Activated T-helper 1 cell treated with anti-CD3 and anti-CD28 coated beads, Interleukin-12 subunit alpha, Interleukin-12 subunit beta, Interleukin-2, Interleukin-4 antibody, amounts not matched to agents 30 ng/mL and 10 ng/mL and 1 ng/mL, durations not matched to agents 14 hours and 24 hours and 36 hours (primary cell): ENCODE results near the gene HLA-C. TPM values are rescaled to one million over a fixed set of nuclear protein-coding genes. Genes with fewer than 3 reads are reported as not detected.

Experiments
- DNase-seq: peaks from one replicate; pipeline ENCODE4 v3.0.0; 2021; ENCODE audit warnings: low spot score
- H3K27ac Mint-ChIP-seq: one replicate; pipeline ENCODE4 v1.8.0; 2021; ENCODE audit warnings: mild to moderate bottlenecking, mixed read lengths
- H3K27me3 Mint-ChIP-seq: one replicate; pipeline ENCODE4 v1.8.0; 2022; ENCODE audit warnings: mild to moderate bottlenecking, moderate library complexity, mixed read lengths; ENCODE audit not compliant: insufficient read depth
- H3K36me3 Mint-ChIP-seq: one replicate; pipeline ENCODE4 v1.8.0; 2021; ENCODE audit warnings: low read depth, mixed read lengths
- H3K4me1 Mint-ChIP-seq: one replicate; pipeline ENCODE4 v1.8.0; 2021; ENCODE audit warnings: low read depth, mixed read lengths
- H3K4me3 Mint-ChIP-seq: one replicate; pipeline ENCODE4 v1.8.0; 2021; ENCODE audit warnings: mild to moderate bottlenecking, moderate library complexity, mixed read lengths
- H3K9me3 Mint-ChIP-seq: one replicate; pipeline ENCODE4 v1.8.0; 2021; ENCODE audit warnings: mixed read lengths
- intact Hi-C: fragments of 100-400 bp; cut with micrococcal nuclease; formaldehyde crosslinking; loops from one replicate; pipeline ENCODE4 v1.15.1; 2024
- total RNA-seq: library from RNA; stranded (reverse); gene quantifications from 2 replicates; pipeline ENCODE4 v1.2.3, GENCODE V29; 2022

The HLA-C gene
- 944 and 984 TPM in 2 replicates for total RNA-seq

DNA sequence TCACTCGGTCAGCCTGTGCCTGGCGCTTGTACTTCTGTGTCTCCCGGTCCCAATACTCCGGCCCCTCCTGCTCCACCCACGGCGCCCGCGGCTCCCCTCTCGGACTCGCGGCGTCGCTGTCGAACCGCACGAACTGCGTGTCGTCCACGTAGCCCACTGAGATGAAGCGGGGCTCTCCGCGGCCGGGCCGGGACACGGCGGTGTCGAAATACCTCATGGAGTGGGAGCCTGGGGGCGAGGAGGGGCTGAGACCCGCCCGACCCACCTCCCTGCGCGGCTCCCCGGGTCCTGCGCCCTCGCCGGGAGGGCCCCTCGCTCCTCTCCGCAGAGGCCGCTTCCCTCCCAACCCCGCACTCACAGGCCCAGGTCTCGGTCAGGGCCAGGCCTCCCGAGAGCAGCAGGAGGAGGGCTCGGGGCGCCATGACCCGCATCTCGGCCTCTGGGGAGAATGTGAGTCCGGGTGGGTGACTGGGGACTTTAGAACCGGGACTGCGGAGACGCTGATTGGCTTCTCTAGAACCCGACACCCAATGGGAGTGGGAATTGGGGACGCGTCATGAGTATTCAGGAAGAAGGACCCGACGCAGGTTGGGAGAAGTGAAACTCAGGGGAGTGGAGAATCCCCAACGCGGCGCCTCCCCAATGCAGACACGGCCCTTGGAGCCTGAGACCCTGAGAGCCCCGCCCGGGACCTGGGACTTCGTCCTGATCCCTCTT lies at the start of gene HLA-C:
TSS of gene HLA-C (minus strand) at position 452 of the 717 bp plus-strand sequence. CDS start at position 431, 21 bp downstream.
- H3K4me3 Mint-ChIP-seq: peak within 1 kb of the TSS; percentile 97
- DNase-seq: peak; percentile 88
- H3K4me1 Mint-ChIP-seq: peaks cover 53% of the 10 kb centered on the region
- H3K36me3 Mint-ChIP-seq: peaks cover 38% of the 10 kb centered on the region
- H3K9me3 Mint-ChIP-seq: no peaks in the 10 kb centered on the region
- intact Hi-C loops: loop anchor here (1.0 to 5.0 kb wide), 5 partner anchors 74 to 346 kb away; partner anchors contain the start of genes AIF1, HLA-B and TCF19
- peaks cover 4% of the 10 kb centered on the region for H3K27me3 Mint-ChIP-seq
- H3K27ac Mint-ChIP-seq: peak within 1 kb of the TSS; percentile 94

DNA sequence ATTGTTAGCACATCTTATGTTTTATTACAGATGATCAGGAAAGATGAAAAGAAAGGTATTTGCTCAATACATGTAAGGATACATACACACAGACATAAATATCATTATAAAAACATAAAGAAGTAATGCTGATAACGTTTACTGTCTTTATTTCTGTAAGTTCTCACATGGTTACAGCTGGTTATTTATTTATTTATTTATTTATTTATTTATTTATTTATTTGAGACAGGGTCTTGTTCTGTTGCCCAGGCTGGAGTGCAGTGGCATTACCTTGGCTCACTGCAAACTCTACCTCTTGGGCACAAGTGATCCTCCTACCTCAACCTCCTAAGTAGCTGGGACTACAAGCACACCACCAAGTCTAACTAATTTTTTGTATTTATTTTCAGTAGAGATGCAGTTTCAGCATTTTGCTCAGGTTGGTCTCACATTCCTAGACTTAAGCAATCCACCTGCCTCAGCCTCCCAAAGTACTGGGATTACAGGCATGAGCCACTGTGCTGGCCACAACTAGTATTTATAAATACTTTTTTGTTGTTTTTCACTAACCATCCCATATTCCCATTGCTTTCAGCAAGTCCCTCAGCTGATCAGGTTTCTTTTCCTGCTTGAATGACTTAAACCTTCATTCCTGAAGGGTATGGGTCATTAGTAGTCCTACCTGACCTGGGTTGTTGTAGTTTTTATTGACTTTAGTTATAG lies 49.3 kb upstream of the HLA-C start:
- intact Hi-C loops: no loop called here

DNA sequence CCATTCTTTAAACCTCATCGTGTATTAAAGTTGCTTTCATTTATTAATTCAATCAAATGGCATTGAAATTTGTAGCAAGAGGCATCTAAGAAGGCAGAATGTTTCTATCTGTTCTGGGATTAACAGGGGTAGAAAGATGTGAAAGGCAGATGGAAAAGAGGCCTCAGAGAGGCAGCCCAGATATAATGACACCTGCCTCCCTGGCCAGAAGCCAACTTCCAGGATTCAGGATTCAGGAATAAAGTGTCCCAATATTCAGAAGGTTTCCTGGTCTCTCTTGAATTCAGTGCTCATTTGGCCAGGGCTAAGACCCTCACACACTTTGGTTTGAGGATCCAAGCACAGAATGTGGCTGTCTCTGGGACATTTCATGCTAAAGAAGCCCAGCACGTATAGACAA lies 45.1 kb upstream of the HLA-C start:
- H3K4me1 Mint-ChIP-seq: no peaks in the 10 kb centered on the region
- no peak for DNase-seq
- intact Hi-C loops: no loop called here
- peaks cover 51% of the 10 kb centered on the region for H3K27me3 Mint-ChIP-seq
- H3K9me3 Mint-ChIP-seq: no peaks in the 10 kb centered on the region
- no peak overlapping the region for H3K4me3 Mint-ChIP-seq
- H3K36me3 Mint-ChIP-seq: no peaks in the 10 kb centered on the region
- no peak overlapping the region for H3K27ac Mint-ChIP-seq

More for the DNA sequence above, 49.3 kb upstream of the HLA-C start:
- H3K4me3 Mint-ChIP-seq: no peak overlapping the region
- no peak overlapping the region for H3K27ac Mint-ChIP-seq
- no peaks in the 10 kb centered on the region for H3K4me1 Mint-ChIP-seq
- H3K36me3 Mint-ChIP-seq: no peaks in the 10 kb centered on the region
- H3K9me3 Mint-ChIP-seq: no peaks in the 10 kb centered on the region
- DNase-seq: no peak
- H3K27me3 Mint-ChIP-seq: peaks cover 31% of the 10 kb centered on the region

DNA sequence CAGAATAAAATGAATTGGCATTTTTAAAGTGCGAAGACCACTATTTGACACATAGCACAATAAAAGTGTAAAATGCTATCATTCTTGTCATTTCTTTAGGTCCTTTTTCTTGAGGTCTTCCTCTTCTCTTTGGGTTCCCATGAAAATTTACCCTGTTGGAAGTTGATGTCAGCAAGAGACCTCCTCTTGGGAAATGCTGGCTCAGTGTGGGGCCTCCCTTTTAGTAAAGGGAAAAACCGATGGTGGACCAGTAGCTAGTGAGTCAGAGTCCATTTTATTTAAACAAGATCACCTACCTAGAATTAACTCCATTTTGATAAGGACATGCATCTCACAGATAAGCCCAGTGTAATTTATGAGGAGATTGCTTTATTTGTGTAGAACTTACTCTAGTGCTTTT lies 37.7 kb upstream of the HLA-C start:
- intact Hi-C loops: no loop called here
- Mint-ChIP-seq H3K36me3 (no peaks in the 10 kb centered on the region), H3K4me3 (peak overlapping the region; percentile 19), H3K4me1 (no peaks in the 10 kb centered on the region), H3K27ac (no peak overlapping the region), H3K27me3 (peaks cover 56% of the 10 kb centered on the region), H3K9me3 (no peaks in the 10 kb centered on the region)
- DNase-seq: no peak

DNA sequence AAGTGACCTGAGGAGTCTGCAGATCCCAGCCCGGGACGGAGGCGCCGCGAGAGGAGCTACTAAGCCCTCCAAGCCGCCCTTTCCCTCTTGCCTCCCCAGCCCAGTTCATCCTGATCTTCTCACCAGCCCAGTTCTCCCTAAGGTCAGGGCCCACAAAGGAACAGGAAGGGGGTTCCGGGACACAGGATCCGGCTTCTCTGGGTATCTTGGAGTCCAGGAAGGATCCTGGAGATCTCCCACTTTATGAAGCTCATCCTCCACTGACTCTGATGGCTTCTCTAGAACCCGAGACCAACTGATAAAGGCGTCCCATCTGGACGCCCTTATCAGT lies 36.9 kb upstream of the HLA-C start:
- intact Hi-C loops: no loop called here
- Mint-ChIP-seq H3K9me3 (no peaks in the 10 kb centered on the region), H3K4me3 (no peak overlapping the region), H3K36me3 (no peaks in the 10 kb centered on the region), H3K27me3 (peaks cover 56% of the 10 kb centered on the region), H3K27ac (no peak overlapping the region), H3K4me1 (no peaks in the 10 kb centered on the region)
- no peak for DNase-seq

DNA sequence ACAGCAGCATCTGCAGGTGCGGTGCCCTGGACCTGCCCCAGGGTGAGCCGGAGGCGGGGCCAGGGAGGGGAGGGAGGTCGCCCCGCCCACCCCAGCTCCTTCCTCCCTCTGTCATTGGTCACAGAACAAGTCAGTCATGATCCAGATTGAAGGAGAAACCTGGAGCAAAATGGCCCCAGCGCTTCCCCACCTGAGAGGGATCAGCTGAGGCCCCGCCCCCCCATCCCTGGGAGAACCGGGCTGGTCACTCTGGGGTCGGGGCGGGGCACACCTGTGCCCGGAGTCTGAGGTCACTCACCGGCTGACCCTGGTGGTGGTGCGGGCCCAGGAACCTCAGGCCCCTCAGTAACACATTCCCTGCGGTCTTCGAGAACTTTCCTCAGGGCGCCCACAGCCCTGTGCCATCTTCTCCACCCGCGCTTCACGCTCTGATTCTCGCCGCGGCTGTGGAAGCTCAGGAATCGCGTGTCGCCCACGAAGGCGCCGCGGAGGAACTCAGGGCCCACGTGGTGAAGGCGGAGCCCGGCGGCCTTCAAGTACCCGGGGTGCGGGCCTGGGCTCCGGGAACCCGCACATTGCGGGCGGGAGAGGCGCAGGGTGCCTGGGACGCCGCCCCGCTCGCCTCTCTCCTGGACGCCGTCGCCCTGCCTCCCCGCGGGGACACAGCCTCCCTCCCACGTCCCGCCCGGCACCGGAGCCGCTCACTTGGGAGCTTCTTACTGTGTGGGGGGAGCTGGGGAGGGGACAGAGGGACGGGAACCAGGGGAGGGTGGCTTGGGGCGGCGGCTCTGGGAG lies 36.4 kb upstream of the HLA-C start:
- Mint-ChIP-seq H3K9me3 (no peaks in the 10 kb centered on the region), H3K4me3 (peak overlapping the region; percentile 68), H3K27me3 (peaks cover 55% of the 10 kb centered on the region), H3K36me3 (no peaks in the 10 kb centered on the region), H3K27ac (no peak overlapping the region), H3K4me1 (no peaks in the 10 kb centered on the region)
- peak; percentile 20 for DNase-seq
- intact Hi-C loops: no loop called here

DNA sequence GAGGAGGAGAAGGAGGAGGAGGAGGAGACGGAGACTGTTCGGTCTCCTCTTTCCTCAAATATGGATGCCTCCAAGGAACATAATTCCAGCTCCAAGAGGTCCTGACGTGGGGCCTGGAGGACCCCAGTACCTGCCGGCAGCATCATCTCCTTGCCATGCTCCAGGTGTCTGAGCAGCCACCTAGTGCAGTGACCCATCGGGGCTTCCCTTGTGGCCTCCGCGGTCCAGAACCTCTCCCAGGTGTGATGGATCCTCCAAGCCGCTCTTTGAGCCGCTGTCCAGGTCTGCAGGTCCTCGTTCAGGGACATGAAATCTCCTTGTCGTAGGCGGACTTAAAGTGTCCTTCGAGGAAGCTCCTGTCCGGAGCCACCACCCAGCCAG lies 35.8 kb upstream of the HLA-C start:
- Mint-ChIP-seq H3K36me3 (no peaks in the 10 kb centered on the region), H3K27ac (no peak overlapping the region), H3K27me3 (peaks cover 52% of the 10 kb centered on the region), H3K9me3 (no peaks in the 10 kb centered on the region), H3K4me3 (no peak overlapping the region), H3K4me1 (no peaks in the 10 kb centered on the region)
- intact Hi-C loops: no loop called here
- no peak for DNase-seq

DNA sequence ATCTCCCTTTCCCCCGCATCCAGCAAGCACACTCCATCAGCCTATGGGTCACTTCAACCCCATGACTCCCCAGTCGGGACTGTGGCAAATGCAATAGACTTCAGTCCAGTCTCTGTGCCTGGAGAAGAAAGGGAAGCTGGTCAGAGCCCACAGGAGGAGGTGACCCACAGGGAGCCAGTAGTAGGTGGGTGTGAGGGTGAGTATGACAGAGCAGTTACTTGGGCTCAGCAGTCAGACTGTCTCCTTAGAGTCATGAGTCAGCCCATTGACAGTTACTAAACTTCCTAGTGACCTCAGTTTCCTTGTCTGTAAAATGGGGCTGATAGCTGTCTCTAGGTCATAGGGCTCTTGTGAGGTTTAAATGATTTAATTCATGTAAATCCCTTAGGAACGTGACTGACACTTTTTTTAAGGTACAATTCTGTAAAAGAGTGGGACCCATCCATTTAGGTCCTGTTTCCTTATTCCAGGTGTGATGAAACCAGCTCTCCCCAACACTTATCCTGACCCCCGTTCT lies 33.9 kb upstream of the HLA-C start:
- intact Hi-C loops: no loop called here
- no peaks in the 10 kb centered on the region for H3K4me1 Mint-ChIP-seq
- H3K4me3 Mint-ChIP-seq: no peak overlapping the region
- H3K36me3 Mint-ChIP-seq: no peaks in the 10 kb centered on the region
- DNase-seq: no peak
- peaks cover 47% of the 10 kb centered on the region for H3K27me3 Mint-ChIP-seq
- H3K9me3 Mint-ChIP-seq: no peaks in the 10 kb centered on the region
- no peak overlapping the region for H3K27ac Mint-ChIP-seq

DNA sequence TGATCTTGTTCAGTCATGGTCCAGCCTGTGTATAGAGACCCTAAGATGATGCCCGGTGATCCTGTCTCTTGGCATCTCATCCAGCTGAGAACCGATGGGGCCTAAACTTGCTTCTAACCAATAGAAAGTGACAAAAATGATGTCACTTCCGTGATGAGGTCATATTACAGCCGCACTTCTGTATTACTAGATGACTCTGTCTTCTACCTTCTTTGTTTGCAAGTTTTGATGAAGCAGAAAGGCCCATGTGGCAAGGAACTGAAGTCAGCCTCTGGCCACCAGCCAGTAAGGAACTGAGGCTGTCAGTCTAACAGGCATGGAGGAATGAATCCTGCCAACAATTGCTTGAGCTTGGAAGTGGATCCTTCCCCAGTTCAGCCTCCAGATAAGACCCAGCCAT lies 32.8 kb upstream of the HLA-C start:
- Mint-ChIP-seq H3K27ac (no peak overlapping the region), H3K36me3 (no peaks in the 10 kb centered on the region), H3K4me3 (no peak overlapping the region), H3K27me3 (peaks cover 39% of the 10 kb centered on the region), H3K4me1 (no peaks in the 10 kb centered on the region), H3K9me3 (no peaks in the 10 kb centered on the region)
- no peak for DNase-seq
- intact Hi-C loops: no loop called here

DNA sequence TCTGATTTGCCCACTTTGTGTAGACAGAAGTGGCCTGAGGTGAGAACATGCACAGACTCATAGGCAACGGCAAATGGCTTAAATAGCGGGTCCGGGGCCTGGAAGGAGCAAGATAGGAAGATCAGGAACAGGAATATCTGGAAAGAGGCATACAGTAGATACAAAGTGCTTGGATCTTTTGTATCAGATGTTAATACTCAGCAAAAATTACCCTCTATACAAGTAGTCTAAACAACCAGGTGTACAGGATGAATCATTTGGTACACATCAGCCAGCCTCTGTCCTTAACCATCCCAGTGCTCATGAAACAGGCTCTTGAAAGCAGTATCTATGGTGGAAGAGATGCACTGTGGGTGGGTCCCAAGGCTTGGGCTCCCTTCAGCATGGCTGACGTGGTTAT lies 28.9 kb upstream of the HLA-C start:
- no peaks in the 10 kb centered on the region for H3K4me1 Mint-ChIP-seq
- intact Hi-C loops: no loop called here
- no peak overlapping the region for H3K4me3 Mint-ChIP-seq
- no peaks in the 10 kb centered on the region for H3K9me3 Mint-ChIP-seq
- H3K36me3 Mint-ChIP-seq: no peaks in the 10 kb centered on the region
- peaks cover 39% of the 10 kb centered on the region for H3K27me3 Mint-ChIP-seq
- no peak for DNase-seq
- H3K27ac Mint-ChIP-seq: no peak overlapping the region

DNA sequence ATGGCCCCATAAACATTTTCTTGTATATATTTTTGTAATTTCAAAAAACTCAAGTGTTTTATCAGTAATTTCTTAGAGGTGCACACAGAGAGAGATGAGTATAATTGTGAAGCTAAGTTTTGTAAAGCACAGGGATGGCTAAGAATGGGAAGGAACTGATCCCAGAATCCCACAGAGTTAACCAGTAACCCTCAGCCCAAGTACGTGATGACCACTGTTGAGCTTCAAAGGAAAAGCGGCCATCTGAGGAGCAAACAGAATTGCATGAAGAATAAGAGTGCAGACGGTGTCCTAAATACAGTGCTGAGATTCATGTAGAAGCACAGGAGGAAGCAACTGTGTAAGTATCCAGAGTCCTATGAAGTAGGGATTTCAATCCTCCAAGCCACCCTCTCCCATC lies 28.1 kb upstream of the HLA-C start:
- no peaks in the 10 kb centered on the region for H3K9me3 Mint-ChIP-seq
- H3K36me3 Mint-ChIP-seq: no peaks in the 10 kb centered on the region
- peaks cover 40% of the 10 kb centered on the region for H3K27me3 Mint-ChIP-seq
- no peak overlapping the region for H3K27ac Mint-ChIP-seq
- DNase-seq: no peak
- intact Hi-C loops: no loop called here
- H3K4me1 Mint-ChIP-seq: no peaks in the 10 kb centered on the region
- H3K4me3 Mint-ChIP-seq: no peak overlapping the region

DNA sequence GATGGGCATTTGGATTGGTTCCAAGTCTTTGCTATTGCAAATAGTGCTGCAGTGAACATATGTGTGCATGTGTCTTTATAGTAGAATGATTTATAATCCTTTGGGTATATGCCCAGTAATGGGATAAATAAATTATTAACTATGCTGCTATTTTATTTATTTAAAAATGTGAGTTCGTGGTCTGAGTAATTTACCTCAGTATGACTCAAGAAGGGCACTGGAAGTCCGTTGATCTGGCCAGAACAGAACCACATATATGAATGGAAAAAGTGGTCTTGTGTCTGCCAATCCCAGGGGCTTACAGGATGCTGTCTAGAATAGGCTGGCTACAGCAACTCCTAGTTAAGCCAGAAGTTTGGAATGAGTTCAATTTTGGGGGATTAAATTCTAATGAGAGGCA lies 27.6 kb upstream of the HLA-C start:
- Mint-ChIP-seq H3K9me3 (no peaks in the 10 kb centered on the region), H3K36me3 (no peaks in the 10 kb centered on the region), H3K4me3 (no peak overlapping the region), H3K27ac (no peak overlapping the region), H3K27me3 (peaks cover 39% of the 10 kb centered on the region), H3K4me1 (no peaks in the 10 kb centered on the region)
- intact Hi-C loops: no loop called here
- no peak for DNase-seq

DNA sequence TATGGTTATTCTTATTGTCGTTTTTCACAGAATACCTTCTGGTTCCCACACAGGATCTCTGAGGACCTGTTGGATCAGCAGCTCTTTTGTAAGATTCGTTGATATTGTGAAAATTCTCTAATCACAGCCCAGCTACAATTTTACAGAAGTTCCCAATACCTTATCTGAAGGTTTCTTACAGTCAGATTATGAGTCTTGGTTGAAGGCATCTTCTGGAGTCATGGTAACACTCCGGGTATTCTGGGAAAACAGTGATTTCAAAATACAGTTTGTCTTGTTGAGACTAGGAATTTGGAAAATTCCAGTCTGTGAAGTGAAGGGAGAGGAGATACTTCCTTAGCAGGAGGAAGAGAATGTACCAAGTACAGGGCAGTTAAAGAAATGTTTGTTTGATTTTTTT lies 22.2 kb upstream of the HLA-C start:
- intact Hi-C loops: no loop called here
- Mint-ChIP-seq H3K4me3 (no peak overlapping the region), H3K4me1 (peaks cover 9% of the 10 kb centered on the region), H3K36me3 (no peaks in the 10 kb centered on the region), H3K27ac (no peak overlapping the region), H3K9me3 (no peaks in the 10 kb centered on the region), H3K27me3 (peaks cover 29% of the 10 kb centered on the region)
- DNase-seq: no peak
